K562 (cell line): ENCODE measurements around the gene SIGMAR1. TPM values are rescaled to one million over a fixed set of nuclear protein-coding genes. Genes with fewer than 3 reads are reported as not detected.
A peak's percentile ranks its signal among the peaks of the same experiment; 100 is the strongest.

Experiments
- ATF7 ChIP-seq: fragments of 450-650 bp; IDR thresholded peaks from 2 replicates; pipeline ENCODE4 v1.7.1; 2014; ENCODE audit warnings: mild to moderate bottlenecking, moderate library complexity
- BACH1 ChIP-seq: fragments of 200-800 bp; sonication (Bioruptor generic); IDR thresholded peaks from 2 replicates; pipeline ENCODE4 v1.6.1; 2016; ENCODE audit warnings: missing genetic modification characterization, missing compliant biosample characterization
- GTF2A2 ChIP-seq: IDR thresholded peaks from 2 replicates; pipeline ENCODE4 v1.6.1; 2016; ENCODE audit warnings: mild to moderate bottlenecking, missing genetic modification characterization, missing compliant biosample characterization
- NRF1 ChIP-seq, 2 experiments: fragments of 450-650 bp; IDR thresholded peaks in 1 of 2; conservative IDR thresholded peaks in 1 of 2; 2 replicates each; pipeline ENCODE4 v1.6.1; 2014; ENCODE audit warnings: mild to moderate bottlenecking in 2 of 2
- PHF8 ChIP-seq: fragments of 200-600 bp; sonication (generic); IDR thresholded peaks from 2 replicates; pipeline ENCODE4 v1.6.1; 2012; ENCODE audit warnings: mixed run types, mild to moderate bottlenecking, inconsistent platforms, low read length, moderate library complexity, borderline replicate concordance
- POLR2A ChIP-seq: fragments of 450-650 bp; conservative IDR thresholded peaks from 2 replicates; pipeline ENCODE4 v1.6.1; 2016
- RBFOX2 ChIP-seq: fragments of 200-400 bp; formaldehyde crosslinking; IDR thresholded peaks from 2 replicates; pipeline ENCODE4 v1.6.1; 2017; ENCODE audit warnings: low read depth, mild to moderate bottlenecking, low read length, moderate library complexity
- ZNF668 ChIP-seq: fragments of 250-450 bp; sonication (Bioruptor Pico); IDR thresholded peaks from 2 replicates; pipeline ENCODE4 v1.8.0; 2022; ENCODE audit warnings: mild to moderate bottlenecking, inconsistent platforms
- polyA plus RNA-seq, 8 experiments: library from polyadenylated mRNA; depleted of rRNA in 4 of 8; stranded (reverse) in 5 of 8; unstranded in 3 of 8; fragments of >200 nt; fragmentation: Nextera tagmentation in 2 of 8; fragmentation: Illumina TruSeq in 1 of 8; extraction: Ambion mirVana in 2 of 8; extraction: Trizol in 1 of 8; gene quantifications; 2 replicates each; pipeline versions ENCODE4 v1.2.1 to v1.2.3, GENCODE V29; 2011 to 2014; ENCODE audit warnings: inconsistent platforms in 1 of 8, missing spikeins in 1 of 8
- total RNA-seq, 7 experiments: library from RNA; depleted of rRNA in 6 of 7; stranded (reverse); fragments of >200 nt in 6 of 7; fragmentation: Illumina TruSeq in 2 of 7; extraction: Trizol in 2 of 7; gene quantifications; 2 replicates each; pipeline versions ENCODE4 v1.2.1 to v1.2.3, GENCODE V29; 2011 to 2021; ENCODE audit warnings: low replicate concordance in 1 of 7
- TF ChIP-seq, protein P1 (sequence below): fragments of 250-450 bp; sonication (Bioruptor Pico); IDR thresholded peaks from 2 replicates; pipeline ENCODE4 v1.5.0; 2021
- TF ChIP-seq, protein P2 (sequence below): fragments of 450-650 bp; IDR thresholded peaks from one replicate; pipeline ENCODE4 v1.6.1; 2018; ENCODE audit warnings: mild to moderate bottlenecking, moderate library complexity; ENCODE audit not compliant: partially characterized antibody
- TF ChIP-seq, protein P3 (sequence below): fragments of 450-650 bp; IDR thresholded peaks from 2 replicates; pipeline ENCODE4 v1.6.1; 2016; ENCODE audit warnings: mild to moderate bottlenecking, moderate library complexity
- TF ChIP-seq, protein P4 (sequence below): fragments of 250-450 bp; sonication (Bioruptor Pico); IDR thresholded peaks from 2 replicates; pipeline ENCODE4 v1.8.0; 2022; ENCODE audit warnings: moderate library complexity, mild to moderate bottlenecking, inconsistent platforms

SIGMAR1 gene
- total and polyA plus RNA-seq, 9 of the 15 experiments (the other 6 are each of a cell fraction or from before 2014, with no cell fraction given), result 6.9 to 80.0 (median 35.2) TPM

DNA sequence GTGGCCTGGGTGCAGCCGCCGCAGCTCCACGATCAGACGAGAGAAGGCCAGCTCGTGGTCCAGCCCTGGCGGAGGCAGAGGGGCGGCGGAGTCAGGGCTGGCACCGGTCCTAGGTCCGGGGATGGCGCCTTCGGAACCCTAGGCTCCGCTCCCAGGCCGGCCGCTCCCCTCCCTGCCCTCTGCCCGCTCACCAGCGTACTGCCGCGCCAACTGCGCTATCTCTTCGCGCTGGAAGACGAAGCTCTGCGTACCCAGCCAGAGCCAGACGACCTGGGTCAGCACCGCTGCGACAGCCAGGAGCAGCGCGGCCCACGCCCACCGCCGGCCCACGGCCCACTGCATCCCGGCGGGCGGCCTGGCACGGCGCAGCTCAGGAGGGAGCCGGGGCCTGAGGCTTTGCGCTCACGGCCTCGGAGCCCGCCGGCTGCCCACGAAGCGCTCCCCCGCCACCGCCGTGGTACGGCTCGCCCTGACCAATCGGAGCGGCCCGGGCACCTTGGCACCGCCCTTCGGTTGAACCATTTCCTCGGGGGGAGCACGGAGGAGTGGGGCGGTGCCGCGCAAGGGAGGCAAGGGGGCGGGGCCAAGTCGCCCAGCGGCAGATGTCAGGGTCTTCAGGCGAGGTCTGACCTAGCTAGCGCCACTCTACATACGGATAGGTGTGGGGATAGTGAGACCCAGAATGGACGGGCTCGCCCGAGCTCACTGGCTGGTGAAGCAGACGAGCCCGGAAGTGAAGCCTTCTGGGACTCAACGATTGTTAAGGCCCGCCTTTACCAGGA is at the start of gene SIGMAR1 (continued):
- TF ChIP-seq, protein P1, sequence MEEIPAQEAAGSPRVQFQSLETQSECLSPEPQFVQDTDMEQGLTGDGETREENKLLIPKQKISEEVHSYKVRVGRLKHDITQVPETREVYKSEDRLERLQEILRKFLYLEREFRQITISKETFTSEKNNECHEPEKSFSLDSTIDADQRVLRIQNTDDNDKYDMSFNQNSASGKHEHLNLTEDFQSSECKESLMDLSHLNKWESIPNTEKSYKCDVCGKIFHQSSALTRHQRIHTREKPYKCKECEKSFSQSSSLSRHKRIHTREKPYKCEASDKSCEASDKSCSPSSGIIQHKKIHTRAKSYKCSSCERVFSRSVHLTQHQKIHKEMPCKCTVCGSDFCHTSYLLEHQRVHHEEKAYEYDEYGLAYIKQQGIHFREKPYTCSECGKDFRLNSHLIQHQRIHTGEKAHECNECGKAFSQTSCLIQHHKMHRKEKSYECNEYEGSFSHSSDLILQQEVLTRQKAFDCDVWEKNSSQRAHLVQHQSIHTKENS (CRISPR knock-in tag), result no peak
- TF ChIP-seq, protein P2, sequence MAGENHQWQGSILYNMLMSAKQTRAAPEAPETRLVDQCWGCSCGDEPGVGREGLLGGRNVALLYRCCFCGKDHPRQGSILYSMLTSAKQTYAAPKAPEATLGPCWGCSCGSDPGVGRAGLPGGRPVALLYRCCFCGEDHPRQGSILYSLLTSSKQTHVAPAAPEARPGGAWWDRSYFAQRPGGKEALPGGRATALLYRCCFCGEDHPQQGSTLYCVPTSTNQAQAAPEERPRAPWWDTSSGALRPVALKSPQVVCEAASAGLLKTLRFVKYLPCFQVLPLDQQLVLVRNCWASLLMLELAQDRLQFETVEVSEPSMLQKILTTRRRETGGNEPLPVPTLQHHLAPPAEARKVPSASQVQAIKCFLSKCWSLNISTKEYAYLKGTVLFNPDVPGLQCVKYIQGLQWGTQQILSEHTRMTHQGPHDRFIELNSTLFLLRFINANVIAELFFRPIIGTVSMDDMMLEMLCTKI, result no peak
- TF ChIP-seq, protein P3, sequence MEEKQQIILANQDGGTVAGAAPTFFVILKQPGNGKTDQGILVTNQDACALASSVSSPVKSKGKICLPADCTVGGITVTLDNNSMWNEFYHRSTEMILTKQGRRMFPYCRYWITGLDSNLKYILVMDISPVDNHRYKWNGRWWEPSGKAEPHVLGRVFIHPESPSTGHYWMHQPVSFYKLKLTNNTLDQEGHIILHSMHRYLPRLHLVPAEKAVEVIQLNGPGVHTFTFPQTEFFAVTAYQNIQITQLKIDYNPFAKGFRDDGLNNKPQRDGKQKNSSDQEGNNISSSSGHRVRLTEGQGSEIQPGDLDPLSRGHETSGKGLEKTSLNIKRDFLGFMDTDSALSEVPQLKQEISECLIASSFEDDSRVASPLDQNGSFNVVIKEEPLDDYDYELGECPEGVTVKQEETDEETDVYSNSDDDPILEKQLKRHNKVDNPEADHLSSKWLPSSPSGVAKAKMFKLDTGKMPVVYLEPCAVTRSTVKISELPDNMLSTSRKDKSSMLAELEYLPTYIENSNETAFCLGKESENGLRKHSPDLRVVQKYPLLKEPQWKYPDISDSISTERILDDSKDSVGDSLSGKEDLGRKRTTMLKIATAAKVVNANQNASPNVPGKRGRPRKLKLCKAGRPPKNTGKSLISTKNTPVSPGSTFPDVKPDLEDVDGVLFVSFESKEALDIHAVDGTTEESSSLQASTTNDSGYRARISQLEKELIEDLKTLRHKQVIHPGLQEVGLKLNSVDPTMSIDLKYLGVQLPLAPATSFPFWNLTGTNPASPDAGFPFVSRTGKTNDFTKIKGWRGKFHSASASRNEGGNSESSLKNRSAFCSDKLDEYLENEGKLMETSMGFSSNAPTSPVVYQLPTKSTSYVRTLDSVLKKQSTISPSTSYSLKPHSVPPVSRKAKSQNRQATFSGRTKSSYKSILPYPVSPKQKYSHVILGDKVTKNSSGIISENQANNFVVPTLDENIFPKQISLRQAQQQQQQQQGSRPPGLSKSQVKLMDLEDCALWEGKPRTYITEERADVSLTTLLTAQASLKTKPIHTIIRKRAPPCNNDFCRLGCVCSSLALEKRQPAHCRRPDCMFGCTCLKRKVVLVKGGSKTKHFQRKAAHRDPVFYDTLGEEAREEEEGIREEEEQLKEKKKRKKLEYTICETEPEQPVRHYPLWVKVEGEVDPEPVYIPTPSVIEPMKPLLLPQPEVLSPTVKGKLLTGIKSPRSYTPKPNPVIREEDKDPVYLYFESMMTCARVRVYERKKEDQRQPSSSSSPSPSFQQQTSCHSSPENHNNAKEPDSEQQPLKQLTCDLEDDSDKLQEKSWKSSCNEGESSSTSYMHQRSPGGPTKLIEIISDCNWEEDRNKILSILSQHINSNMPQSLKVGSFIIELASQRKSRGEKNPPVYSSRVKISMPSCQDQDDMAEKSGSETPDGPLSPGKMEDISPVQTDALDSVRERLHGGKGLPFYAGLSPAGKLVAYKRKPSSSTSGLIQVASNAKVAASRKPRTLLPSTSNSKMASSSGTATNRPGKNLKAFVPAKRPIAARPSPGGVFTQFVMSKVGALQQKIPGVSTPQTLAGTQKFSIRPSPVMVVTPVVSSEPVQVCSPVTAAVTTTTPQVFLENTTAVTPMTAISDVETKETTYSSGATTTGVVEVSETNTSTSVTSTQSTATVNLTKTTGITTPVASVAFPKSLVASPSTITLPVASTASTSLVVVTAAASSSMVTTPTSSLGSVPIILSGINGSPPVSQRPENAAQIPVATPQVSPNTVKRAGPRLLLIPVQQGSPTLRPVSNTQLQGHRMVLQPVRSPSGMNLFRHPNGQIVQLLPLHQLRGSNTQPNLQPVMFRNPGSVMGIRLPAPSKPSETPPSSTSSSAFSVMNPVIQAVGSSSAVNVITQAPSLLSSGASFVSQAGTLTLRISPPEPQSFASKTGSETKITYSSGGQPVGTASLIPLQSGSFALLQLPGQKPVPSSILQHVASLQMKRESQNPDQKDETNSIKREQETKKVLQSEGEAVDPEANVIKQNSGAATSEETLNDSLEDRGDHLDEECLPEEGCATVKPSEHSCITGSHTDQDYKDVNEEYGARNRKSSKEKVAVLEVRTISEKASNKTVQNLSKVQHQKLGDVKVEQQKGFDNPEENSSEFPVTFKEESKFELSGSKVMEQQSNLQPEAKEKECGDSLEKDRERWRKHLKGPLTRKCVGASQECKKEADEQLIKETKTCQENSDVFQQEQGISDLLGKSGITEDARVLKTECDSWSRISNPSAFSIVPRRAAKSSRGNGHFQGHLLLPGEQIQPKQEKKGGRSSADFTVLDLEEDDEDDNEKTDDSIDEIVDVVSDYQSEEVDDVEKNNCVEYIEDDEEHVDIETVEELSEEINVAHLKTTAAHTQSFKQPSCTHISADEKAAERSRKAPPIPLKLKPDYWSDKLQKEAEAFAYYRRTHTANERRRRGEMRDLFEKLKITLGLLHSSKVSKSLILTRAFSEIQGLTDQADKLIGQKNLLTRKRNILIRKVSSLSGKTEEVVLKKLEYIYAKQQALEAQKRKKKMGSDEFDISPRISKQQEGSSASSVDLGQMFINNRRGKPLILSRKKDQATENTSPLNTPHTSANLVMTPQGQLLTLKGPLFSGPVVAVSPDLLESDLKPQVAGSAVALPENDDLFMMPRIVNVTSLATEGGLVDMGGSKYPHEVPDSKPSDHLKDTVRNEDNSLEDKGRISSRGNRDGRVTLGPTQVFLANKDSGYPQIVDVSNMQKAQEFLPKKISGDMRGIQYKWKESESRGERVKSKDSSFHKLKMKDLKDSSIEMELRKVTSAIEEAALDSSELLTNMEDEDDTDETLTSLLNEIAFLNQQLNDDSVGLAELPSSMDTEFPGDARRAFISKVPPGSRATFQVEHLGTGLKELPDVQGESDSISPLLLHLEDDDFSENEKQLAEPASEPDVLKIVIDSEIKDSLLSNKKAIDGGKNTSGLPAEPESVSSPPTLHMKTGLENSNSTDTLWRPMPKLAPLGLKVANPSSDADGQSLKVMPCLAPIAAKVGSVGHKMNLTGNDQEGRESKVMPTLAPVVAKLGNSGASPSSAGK, result peak; percentile 90
- TF ChIP-seq, protein P4, sequence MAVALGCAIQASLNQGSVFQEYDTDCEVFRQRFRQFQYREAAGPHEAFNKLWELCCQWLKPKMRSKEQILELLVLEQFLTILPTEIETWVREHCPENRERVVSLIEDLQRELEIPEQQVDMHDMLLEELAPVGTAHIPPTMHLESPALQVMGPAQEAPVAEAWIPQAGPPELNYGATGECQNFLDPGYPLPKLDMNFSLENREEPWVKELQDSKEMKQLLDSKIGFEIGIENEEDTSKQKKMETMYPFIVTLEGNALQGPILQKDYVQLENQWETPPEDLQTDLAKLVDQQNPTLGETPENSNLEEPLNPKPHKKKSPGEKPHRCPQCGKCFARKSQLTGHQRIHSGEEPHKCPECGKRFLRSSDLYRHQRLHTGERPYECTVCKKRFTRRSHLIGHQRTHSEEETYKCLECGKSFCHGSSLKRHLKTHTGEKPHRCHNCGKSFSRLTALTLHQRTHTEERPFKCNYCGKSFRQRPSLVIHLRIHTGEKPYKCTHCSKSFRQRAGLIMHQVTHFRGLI (CRISPR knock-in tag), result no peak
- TF ChIP-seq PHF8, result peak; percentile 70; the same call in 1 of the 2 replicates
- no peak for TF ChIP-seq BACH1 (tag)
- TF ChIP-seq ATF7, result peak; percentile 97
- TF ChIP-seq NRF1 (conservative IDR thresholded peaks at IDR 0.05 in 1 of 2, IDR thresholded peaks at IDR 0.05 in 1 of 2), result peak; percentile 42 to 63; a peak in 3 of 4 replicates
- peak; percentile 82 for TF ChIP-seq RBFOX2
- TF ChIP-seq POLR2A, result peak; percentile 71
- TF ChIP-seq ZNF668, result no peak
- TF ChIP-seq GTF2A2, result no peak
